NT2/D1 (cell line): ENCODE data around the gene MIX23.

ENCODE experiments used
- SUZ12 ChIP-seq: IDR thresholded peaks from 2 replicates; pipeline ENCODE4 v1.6.1; 2011; ENCODE audit not compliant: insufficient read length, insufficient read depth; ENCODE audit errors: extremely low read depth
- YY1 ChIP-seq: IDR thresholded peaks from 2 replicates; pipeline ENCODE4 v1.6.1; 2011; ENCODE audit not compliant: insufficient read length, insufficient read depth
- ZNF274 ChIP-seq: IDR thresholded peaks from 2 replicates; pipeline ENCODE4 v1.6.1; 2011; ENCODE audit warnings: mild to moderate bottlenecking, low read depth, low read length

DNA sequence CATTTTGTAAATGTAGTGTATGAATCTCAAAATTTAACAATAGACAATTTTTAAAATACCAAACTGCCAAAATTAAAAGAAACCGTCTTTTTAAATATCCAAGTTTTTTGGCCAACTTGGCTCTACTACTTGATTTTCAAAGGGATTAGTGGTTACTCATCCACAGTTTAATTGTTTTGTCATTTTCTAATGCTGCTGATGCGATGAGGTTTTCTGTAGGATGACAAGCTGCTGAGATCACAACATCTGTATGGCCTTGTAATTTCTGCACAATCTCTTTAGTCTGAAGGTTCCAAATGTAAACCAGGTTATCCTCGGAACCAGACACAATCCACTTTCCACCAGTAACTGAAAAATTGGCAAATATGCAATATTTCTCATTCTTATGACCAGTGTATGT is 31.4 kb upstream of the MIX23 start:
- TF ChIP-seq YY1 = no peak
- TF ChIP-seq ZNF274 = no peak
- TF ChIP-seq SUZ12 = no peak
